ENCODE results near the gene KLHDC4. TPM values are rescaled to one million over a fixed set of nuclear protein-coding genes. Genes with fewer than 3 reads are reported as not detected.

The KLHDC4 gene
- total and polyA plus RNA-seq, 2 of the 4 experiments (the other 2 are of a cell fraction), result 13.6 to 19.0 TPM

- dilution Hi-C loops (cut with HindIII; ENCODE audit: low sequenced_read_pairs, unreplicated experiment) (no loop called here), intact Hi-C loops (cut with micrococcal nuclease) (no loop called here), in situ Hi-C loops (cut with MboI; ENCODE audit: low sequenced_read_pairs) (no loop called here)
- Histone ChIP-seq H4K5ac (ENCODE audit: low read depth, low read length) (no peak overlapping the region), H2BK20ac (ENCODE audit: low read depth, low read length) (no peak overlapping the region), H3K4ac (ENCODE audit: low read depth, low read length) (no peak overlapping the region), H3K9me3 (ENCODE audit: control insufficient read depth, insufficient read depth, low read length) (no peaks in the 10 kb centered on the region), H3K56ac (ENCODE audit: extremely low read depth, insufficient read depth, low read length) (no peak overlapping the region), H3K9ac (ENCODE audit: low read depth, low read length) (no peak overlapping the region), H2AK9ac (replicated peaks; ENCODE audit: low read depth, low read length, poor library complexity) (no peak overlapping the region), H2AFZ (replicated peaks; ENCODE audit: low read length, poor library complexity) (no peak overlapping the region), H2BK15ac (ENCODE audit: low read depth, low read length) (no peak overlapping the region), H3K4me2 (ENCODE audit: low read depth, low read length) (no peak overlapping the region), H3K23ac (ENCODE audit: low read depth, low read length) (no peak overlapping the region), H4K91ac (ENCODE audit: insufficient read depth, low read depth, low read length) (no peak overlapping the region), H3K27ac (ENCODE audit: insufficient read depth, low read length) (no peak overlapping the region), H2AK5ac (ENCODE audit: low read depth, low read length) (no peak overlapping the region; the same call in 1 of the 2 replicates), H3K27me3 (ENCODE audit: control insufficient read depth, insufficient read depth, low read length) (peaks cover 19% of the 10 kb centered on the region), H3K9me1 (ENCODE audit: insufficient read depth, low read length) (0 out of 2 replicates have a peak, but pooled peaks cover 3% of the 10 kb centered on the region), H3K79me1 (ENCODE audit: low read depth in 1 of 2, low read length in 2 of 2) (no peaks in the 10 kb centered on the region), H3K14ac (replicated peaks; ENCODE audit: low read depth, low read length) (no peak overlapping the region), H4K20me1 (ENCODE audit: insufficient read depth, low read length) (no peaks in the 10 kb centered on the region), H3K4me1 (ENCODE audit: control insufficient read depth, insufficient read depth, low read length) (peaks cover 9% of the 10 kb centered on the region), H3K36me3 (ENCODE audit: control insufficient read depth, insufficient read depth, low read length) (no peaks in the 10 kb centered on the region), H4K8ac (ENCODE audit: low read depth in 2 of 2, low read length in 2 of 2) (no peak overlapping the region), H3K18ac (ENCODE audit: low read depth, low read length) (no peak overlapping the region), H3K4me3 (ENCODE audit: insufficient read depth, low read depth, low read length) (no peak overlapping the region), H2BK5ac (ENCODE audit: low read depth, low read length, poor library complexity, severe bottlenecking) (no peak overlapping the region), H2BK120ac (ENCODE audit: low read depth, low read length) (no peak overlapping the region)
- no TSS peak for BruUV-seq (replicated peaks)
- TF ChIP-seq BHLHE40 (IDR thresholded peaks at IDR 0.05; ENCODE audit: low read depth, low read length), result no peak
- TF ChIP-seq MAFK (IDR thresholded peaks at IDR 0.05; ENCODE audit: low read depth, low read length), result no peak
- no peak for TF ChIP-seq SMC3 (IDR thresholded peaks at IDR 0.05; ENCODE audit: low read depth, low read length)
- TF ChIP-seq RCOR1 (IDR thresholded peaks at IDR 0.05; ENCODE audit: insufficient replicate concordance, low read length), result no peak
- TF ChIP-seq CHD1 (IDR thresholded peaks at IDR 0.05; ENCODE audit: low read depth, low read length), result no peak
- no peak for TF ChIP-seq ELK1 (IDR thresholded peaks at IDR 0.05; ENCODE audit: borderline replicate concordance, low read depth, low read length)
- no peak for TF ChIP-seq MAZ (IDR thresholded peaks at IDR 0.05; ENCODE audit: borderline replicate concordance, low read depth, low read length)
- no peak for TF ChIP-seq RAD21 (IDR thresholded peaks at IDR 0.05; ENCODE audit: low read length)
- 67% methylated on average over 4 of the region's 18 CpGs; no CpG with 5 or more reads in 1 of the 2 experiments for WGBS, 2 experiments (ENCODE audit: extremely low coverage in 2 of 2, insufficient read length in 1 of 2)
- ATAC-seq (ENCODE audit: low read depth) (no peak), DNase-seq (no peak)
- CTCF ChIA-PET, result no interaction called here
- POLR2A ChIA-PET (ENCODE audit: unreplicated experiment), result no interaction called here
Observed at GRCh38 chr16:87679593-87680271, 86.1 kb downstream of the KLHDC4 start.

All from IMR-90 (cell line).